H1 (cell line): ENCODE results near the gene FADS2.

Experiments used
- CHD1 ChIP-seq: IDR thresholded peaks from 2 replicates; pipeline ENCODE4 v1.6.1; 2012; ENCODE audit warnings: low read depth, low read length, improper control_type of control experiment
- EP300 ChIP-seq, 2 experiments: IDR thresholded peaks; 1 replicate in 1 of 2; 2 replicates in 1 of 2; pipeline ENCODE4 v1.6.1; 2011 to 2012; ENCODE audit warnings: low read depth in 2 of 2, low read length in 2 of 2, mild to moderate bottlenecking in 2 of 2, borderline replicate concordance in 1 of 2, inconsistent platforms in 1 of 2, moderate library complexity in 1 of 2
- EZH2 ChIP-seq: fragments of 200-600 bp; sonication (generic); IDR thresholded peaks from 2 replicates; pipeline ENCODE4 v1.7.1; 2012; ENCODE audit warnings: low read depth, mild to moderate bottlenecking, moderate library complexity, low read length, inconsistent platforms; ENCODE audit not compliant: severe bottlenecking
- TF ChIP-seq, protein P1 (sequence below), 3 experiments: IDR thresholded peaks; 1 replicate in 2 of 3; 2 replicates in 1 of 3; pipeline versions ENCODE4 v1.5.1 to v1.6.1; 2011; ENCODE audit warnings: low read length in 3 of 3, mild to moderate bottlenecking in 3 of 3, inconsistent platforms in 2 of 3, low read depth in 1 of 3, moderate library complexity in 1 of 3; ENCODE audit not compliant: insufficient read depth in 1 of 3; ENCODE audit errors: control extremely low read depth in 1 of 3
- TF ChIP-seq, protein P2 (sequence below): IDR thresholded peaks from 2 replicates; pipeline ENCODE4 v1.6.1; 2012; ENCODE audit warnings: low read length, inconsistent platforms

DNA sequence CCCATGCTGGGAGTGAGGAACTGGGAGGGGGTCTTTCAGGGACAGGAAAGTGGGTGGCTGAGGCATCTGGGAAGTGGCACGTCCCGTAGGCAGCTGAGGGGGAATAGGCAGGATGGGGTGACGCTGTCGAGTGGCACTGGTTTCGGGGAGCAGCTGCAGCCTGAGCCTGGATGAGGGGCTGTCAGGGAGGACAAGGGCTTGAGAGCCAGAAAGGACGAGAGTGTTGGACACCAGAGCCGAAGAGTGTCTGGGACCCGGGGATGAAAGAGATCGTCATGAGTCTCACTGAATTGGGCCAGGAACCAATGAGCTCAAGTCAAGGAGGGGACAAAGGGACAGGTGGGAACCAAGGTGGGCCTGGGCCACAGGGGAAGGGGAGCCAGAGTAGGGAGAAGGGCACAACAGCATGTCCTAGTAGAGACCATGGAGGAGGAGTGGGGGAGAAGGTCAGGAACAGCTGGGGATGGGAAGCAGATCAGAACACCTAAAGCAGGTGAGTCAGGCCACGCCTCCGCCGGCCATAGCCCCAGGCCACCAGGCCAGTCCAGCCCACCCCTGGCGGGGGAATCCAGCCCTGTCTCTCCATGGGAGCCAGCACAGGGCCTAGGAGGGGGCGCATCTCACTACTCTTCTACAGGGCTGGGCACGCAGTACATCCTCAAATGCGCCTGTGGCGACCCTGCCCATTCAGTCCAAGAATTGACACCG lies 85.0 kb downstream of the FADS2 start:
- TF ChIP-seq EZH2 (no peak), CHD1 (no peak), EP300 (IDR thresholded peaks at IDR 0.05; ENCODE audit: borderline replicate concordance in 1 of 2, low read depth in 2 of 2, low read length in 2 of 2) (no peak)
- TF ChIP-seq, protein P1, sequence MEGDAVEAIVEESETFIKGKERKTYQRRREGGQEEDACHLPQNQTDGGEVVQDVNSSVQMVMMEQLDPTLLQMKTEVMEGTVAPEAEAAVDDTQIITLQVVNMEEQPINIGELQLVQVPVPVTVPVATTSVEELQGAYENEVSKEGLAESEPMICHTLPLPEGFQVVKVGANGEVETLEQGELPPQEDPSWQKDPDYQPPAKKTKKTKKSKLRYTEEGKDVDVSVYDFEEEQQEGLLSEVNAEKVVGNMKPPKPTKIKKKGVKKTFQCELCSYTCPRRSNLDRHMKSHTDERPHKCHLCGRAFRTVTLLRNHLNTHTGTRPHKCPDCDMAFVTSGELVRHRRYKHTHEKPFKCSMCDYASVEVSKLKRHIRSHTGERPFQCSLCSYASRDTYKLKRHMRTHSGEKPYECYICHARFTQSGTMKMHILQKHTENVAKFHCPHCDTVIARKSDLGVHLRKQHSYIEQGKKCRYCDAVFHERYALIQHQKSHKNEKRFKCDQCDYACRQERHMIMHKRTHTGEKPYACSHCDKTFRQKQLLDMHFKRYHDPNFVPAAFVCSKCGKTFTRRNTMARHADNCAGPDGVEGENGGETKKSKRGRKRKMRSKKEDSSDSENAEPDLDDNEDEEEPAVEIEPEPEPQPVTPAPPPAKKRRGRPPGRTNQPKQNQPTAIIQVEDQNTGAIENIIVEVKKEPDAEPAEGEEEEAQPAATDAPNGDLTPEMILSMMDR (IDR thresholded peaks at IDR 0.05; ENCODE audit: control extremely low read depth in 1 of 3, insufficient read depth in 1 of 3, low read depth in 1 of 3, low read length in 3 of 3) = no peak
- TF ChIP-seq, protein P2, sequence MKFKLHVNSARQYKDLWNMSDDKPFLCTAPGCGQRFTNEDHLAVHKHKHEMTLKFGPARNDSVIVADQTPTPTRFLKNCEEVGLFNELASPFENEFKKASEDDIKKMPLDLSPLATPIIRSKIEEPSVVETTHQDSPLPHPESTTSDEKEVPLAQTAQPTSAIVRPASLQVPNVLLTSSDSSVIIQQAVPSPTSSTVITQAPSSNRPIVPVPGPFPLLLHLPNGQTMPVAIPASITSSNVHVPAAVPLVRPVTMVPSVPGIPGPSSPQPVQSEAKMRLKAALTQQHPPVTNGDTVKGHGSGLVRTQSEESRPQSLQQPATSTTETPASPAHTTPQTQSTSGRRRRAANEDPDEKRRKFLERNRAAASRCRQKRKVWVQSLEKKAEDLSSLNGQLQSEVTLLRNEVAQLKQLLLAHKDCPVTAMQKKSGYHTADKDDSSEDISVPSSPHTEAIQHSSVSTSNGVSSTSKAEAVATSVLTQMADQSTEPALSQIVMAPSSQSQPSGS = no peak
